ENCODE measurements around the gene PLCD4.
A peak's percentile ranks its signal among the peaks of the same experiment; 100 is the strongest.

The PLCD4 gene

DNA sequence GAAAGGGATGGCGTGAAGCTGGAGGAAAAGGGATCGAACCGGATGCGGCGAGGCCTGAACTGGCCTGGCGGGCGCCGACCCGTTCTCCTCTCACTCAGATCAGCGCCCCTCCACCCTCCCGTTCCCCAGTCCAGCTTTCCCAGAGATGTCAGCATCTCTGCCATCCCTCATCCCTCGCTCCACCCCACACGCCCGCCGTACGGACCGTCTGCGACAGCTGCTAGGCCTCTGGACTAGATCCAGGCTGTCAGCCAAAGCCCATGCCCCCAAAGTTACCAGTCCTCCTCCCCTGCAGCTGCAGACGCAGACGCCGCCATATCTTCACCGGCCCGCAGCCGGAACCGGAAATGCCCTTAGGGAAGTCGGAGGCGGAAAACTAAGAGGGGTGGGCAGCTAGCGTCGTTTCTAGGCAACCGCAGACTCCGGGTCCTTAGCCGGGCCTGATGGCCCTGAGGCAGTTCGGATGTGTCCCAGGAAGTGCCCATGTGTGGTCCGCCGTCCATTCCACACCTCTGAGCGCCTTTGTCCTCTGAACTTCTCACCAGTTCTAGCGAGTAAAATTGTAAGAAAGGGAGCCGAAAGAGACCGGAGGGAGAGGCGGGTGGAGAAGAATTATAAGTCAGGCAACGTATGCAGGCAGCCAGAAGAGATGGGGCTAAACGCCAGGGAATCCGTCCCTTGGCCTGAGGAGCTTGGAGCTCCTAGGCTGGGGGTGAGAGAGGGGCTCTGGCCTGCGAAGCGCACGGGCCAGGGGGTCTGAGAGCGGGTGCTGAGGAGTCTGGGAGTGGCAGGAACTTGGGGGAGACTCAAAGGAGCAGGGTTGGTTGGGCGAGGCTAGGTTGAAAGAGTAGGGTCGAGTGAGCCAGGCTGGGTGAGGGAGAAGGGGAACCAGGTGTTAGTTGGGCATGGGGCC lies 64.2 kb downstream of the PLCD4 start, which contains the start of the genes RNF25 and STK36:
Gene RNF25 (minus strand): TSS at position 349 of the 913 bp plus-strand sequence. CDS start 32 bp downstream, at position 317.
Gene STK36 (plus strand): TSS at position 433 of the 913 bp plus-strand sequence. CDS start 744 bp downstream, outside the sequence.
- DNase-seq = peak; percentile 27 to 77

DNA sequence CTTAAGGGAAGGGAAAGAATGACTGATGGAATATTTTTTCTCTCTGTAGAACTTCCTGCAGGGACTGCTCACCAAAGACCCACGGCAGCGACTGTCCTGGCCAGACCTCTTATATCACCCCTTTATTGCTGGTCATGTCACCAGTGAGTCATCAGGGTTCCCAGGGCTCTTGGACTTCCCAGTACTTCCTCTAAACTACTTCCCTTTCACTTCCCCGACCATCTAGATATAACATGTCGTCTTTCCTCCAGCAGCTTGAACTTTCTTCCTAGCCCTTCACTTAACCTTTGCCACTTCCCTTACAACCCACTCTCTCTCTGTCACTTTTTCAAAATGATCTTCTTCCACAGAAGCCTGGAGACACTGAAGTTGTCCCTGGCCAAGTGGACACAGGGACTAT lies 71.4 kb downstream of the PLCD4 start:
- peak in 1 of 2 donors; percentile 20 for DNase-seq

DNA sequence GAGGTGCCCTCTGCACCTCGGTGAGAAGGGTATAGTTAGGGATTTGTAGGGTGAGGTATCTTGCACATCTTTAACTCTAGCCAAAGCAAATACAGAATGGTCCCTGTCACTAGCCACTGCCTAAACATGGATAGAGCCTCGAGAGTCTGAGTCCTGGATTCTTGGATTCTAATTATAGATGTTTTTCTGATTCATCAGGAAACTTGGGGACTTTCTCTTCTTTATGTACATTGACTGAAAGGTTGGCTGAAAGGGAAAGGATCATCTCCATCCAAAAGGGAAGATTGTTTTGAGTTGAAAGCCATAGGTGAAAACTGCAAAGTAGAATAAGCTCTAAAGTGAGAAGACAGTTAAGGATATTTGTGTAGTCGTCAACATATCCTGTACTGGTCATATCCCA lies 72.4 kb downstream of the PLCD4 start:
- DNase-seq = no peak
